Osteocyte (in vitro differentiated cells): ENCODE measurements around the gene TP73. TPM values are rescaled to one million over a fixed set of nuclear protein-coding genes. Genes with fewer than 3 reads are reported as not detected.

Source experiments
- DNase-seq: peaks from one replicate; pipeline ENCODE4 v3.0.0; 2021; ENCODE audit warnings: mixed read lengths; ENCODE audit not compliant: unreplicated experiment; ENCODE audit errors: extremely low spot score
- H3K27ac Mint-ChIP-seq: one replicate; pipeline ENCODE4 v1.8.0; 2021; ENCODE audit warnings: mild to moderate bottlenecking, mixed read lengths; ENCODE audit not compliant: unreplicated experiment
- H3K27me3 Mint-ChIP-seq: one replicate; pipeline ENCODE4 v1.8.0; 2021; ENCODE audit warnings: mixed read lengths; ENCODE audit not compliant: unreplicated experiment
- H3K36me3 Mint-ChIP-seq: one replicate; pipeline ENCODE4 v1.8.0; 2021; ENCODE audit warnings: mixed read lengths; ENCODE audit not compliant: unreplicated experiment
- H3K4me1 Mint-ChIP-seq: one replicate; pipeline ENCODE4 v1.8.0; 2021; ENCODE audit warnings: mixed read lengths; ENCODE audit not compliant: unreplicated experiment
- H3K4me3 Mint-ChIP-seq: one replicate; pipeline ENCODE4 v1.8.0; 2021; ENCODE audit warnings: mild to moderate bottlenecking, moderate library complexity, mixed read lengths; ENCODE audit not compliant: unreplicated experiment
- H3K9me3 Mint-ChIP-seq: one replicate; pipeline ENCODE4 v1.8.0; 2021; ENCODE audit warnings: mixed read lengths; ENCODE audit not compliant: unreplicated experiment
- total RNA-seq: library from RNA; stranded (reverse); gene quantifications from 2 replicates; pipeline ENCODE4 v1.2.1, GENCODE V29; 2021
- TF ChIP-seq, protein P1 (sequence below): fragments of 200-600 bp; sonication (generic); IDR thresholded peaks from 2 replicates; pipeline ENCODE4 v1.5.0; 2021; ENCODE audit warnings: antibody characterized with exemption, mild to moderate bottlenecking, moderate library complexity

Gene TP73
- total RNA-seq, 1 donor from 2014 or later, result 0.24 TPM

DNA sequence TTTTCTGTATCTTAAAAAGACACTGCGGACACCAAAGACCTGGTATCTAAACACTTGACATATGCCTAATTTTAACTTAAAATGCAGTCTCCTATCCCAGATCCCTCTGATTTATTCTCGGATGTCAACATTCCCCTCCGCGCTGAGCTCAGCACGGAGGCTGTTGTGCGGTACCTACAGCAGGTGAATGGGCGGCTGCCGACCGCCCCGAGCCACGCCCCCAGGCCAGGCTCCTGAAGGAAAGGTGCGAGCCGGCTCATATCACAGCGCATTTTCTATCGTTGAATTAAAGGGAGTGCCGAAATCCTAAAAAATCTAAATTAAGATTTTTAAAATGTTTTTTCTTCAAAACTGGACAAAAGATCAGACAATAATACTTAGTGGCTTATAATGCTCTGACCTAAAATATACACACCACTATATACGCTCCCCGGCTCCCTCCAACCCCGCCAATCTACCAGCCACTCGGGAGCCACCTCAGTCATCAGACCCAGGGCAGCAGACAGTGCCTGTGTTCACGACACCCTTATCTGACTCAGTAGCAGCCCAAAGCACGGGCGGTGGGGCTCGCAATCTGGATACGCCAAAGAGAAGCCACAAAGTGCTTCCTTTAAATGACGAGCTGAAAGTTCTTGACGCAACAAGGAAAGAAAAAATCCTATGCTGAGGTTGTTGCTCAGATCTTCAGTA lies 6.5 kb upstream of the TP73 start:
- no peak overlapping the region for H3K4me3 Mint-ChIP-seq
- DNase-seq, result no peak
- no peak overlapping the region for H3K27ac Mint-ChIP-seq
- peaks cover 13% of the 10 kb centered on the region for H3K36me3 Mint-ChIP-seq
- TF ChIP-seq, protein P1, sequence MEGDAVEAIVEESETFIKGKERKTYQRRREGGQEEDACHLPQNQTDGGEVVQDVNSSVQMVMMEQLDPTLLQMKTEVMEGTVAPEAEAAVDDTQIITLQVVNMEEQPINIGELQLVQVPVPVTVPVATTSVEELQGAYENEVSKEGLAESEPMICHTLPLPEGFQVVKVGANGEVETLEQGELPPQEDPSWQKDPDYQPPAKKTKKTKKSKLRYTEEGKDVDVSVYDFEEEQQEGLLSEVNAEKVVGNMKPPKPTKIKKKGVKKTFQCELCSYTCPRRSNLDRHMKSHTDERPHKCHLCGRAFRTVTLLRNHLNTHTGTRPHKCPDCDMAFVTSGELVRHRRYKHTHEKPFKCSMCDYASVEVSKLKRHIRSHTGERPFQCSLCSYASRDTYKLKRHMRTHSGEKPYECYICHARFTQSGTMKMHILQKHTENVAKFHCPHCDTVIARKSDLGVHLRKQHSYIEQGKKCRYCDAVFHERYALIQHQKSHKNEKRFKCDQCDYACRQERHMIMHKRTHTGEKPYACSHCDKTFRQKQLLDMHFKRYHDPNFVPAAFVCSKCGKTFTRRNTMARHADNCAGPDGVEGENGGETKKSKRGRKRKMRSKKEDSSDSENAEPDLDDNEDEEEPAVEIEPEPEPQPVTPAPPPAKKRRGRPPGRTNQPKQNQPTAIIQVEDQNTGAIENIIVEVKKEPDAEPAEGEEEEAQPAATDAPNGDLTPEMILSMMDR, result no peak
- H3K4me1 Mint-ChIP-seq, result peaks cover 17% of the 10 kb centered on the region
- no peaks in the 10 kb centered on the region for H3K9me3 Mint-ChIP-seq
- H3K27me3 Mint-ChIP-seq, result peaks cover 6% of the 10 kb centered on the region

DNA sequence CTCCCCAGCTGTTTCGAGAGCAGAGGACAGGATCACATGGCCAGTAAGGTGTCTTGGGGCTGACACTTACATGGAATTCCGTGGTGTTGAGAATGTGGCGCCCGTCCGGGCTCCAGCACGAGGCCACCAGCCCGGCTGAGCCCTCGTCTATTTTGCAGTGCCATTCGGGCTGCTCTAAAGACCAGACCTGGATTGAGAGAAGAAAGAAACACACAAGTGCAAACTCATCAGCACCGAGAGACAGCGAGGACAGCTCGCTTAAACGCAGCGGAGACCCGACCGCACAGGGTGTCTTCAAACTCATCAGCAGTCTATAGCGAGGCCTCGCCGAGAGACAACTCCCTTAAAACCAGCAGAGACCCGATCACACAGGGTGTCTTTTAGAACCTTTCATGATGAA lies 5.7 kb upstream of the TP73 start:
- Mint-ChIP-seq H3K4me1 (peaks cover 21% of the 10 kb centered on the region), H3K27ac (no peak overlapping the region), H3K4me3 (no peak overlapping the region), H3K36me3 (peaks cover 13% of the 10 kb centered on the region), H3K9me3 (no peaks in the 10 kb centered on the region), H3K27me3 (peaks cover 12% of the 10 kb centered on the region)
- TF ChIP-seq, protein P1, result no peak
- no peak for DNase-seq

DNA sequence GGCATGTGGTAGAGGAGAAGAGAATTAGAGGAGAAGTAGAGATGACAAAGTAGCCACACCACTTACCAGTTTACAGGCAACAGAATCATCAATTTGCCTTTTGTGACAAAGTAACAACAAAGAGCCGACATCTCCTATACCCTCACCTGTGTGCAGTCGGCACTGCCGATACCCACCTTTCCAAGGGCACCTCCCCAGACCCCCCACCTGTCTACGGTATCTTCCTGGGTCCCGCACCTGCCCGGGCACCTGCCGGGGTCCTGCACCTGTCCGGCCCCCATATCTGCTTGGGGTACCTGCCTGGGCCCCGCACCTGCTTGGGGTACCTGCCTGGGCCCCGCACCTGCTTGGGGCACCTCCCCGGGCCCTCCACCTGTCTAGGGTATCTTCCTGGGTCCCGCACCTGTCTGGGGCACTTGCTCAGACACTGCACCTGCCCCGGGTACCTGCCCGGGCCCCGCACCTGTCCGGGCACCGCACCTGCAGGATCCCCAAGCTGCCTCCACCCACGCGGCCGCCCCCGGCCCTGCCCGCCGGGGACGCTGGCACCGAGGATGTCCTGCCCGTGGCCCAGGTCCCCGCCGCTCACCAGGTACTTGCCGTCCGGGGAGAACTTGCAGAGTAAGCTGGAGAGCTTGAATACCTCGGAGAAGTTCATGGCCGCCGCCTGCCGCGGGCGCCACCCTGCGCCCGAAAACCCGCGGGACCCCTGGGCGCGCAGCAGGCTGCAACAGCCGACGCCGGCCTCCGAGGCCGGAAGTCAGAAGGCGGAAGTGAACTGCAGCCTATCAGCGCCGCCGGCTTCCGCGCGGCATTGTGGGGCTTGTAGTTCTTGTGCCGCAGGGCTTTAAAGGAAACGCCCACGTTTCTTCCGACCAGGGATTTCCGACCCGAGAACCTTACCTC lies 2.7 kb upstream of the TP73 start, which contains the start of gene WRAP73:
WRAP73 (minus strand) TSS at position 762 of the 906 bp plus-strand sequence; CDS start at position 658, 104 bp downstream.
- peaks cover 9% of the 10 kb centered on the region for H3K36me3 Mint-ChIP-seq
- peaks cover 21% of the 10 kb centered on the region for H3K4me1 Mint-ChIP-seq
- H3K9me3 Mint-ChIP-seq, result no peaks in the 10 kb centered on the region
- TF ChIP-seq, protein P1, result peak; percentile 13
- peaks cover 29% of the 10 kb centered on the region for H3K27me3 Mint-ChIP-seq
- no peak within 1 kb of the TSS for H3K27ac Mint-ChIP-seq
- peak within 1 kb of the TSS; percentile 71 for H3K4me3 Mint-ChIP-seq
- DNase-seq, result peak; percentile 93

DNA sequence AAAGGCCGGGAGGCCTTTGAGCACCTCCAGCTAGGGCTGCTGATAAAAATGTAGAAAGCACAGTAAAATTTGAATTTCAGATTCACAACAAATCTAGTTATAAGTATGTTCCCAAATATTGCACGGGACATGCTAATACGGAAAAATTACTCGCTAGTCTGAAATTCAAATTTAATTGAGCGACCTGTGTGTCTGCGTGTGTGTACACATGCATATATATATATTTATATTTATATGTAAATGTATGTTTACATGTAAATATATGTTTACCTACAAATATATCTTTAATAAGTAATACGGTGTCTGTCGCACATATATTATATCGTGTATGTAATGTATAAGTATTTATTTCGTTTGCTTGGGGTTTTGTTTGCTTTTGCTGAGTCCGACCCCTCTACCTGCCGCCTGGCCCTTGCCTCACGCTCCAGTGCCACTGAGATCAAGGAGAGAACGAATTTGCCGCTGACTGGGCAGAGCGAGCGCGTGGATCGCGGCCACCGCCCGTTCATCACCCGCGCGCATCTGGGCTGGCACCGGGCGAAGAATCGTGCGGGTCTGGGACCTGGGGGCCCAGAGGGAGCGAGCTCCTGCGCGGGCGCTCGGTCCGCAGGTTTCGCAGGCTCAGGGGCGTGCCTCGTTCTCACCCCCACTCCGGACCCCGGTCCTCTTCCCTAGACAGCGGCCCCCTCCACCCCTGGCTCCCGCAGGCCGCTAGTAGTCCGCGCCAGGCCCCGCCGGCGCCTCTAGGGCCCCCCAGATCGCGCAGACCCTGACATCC lies 1.9 kb upstream of the TP73 start:
- Mint-ChIP-seq H3K9me3 (no peaks in the 10 kb centered on the region), H3K4me3 (peak overlapping the region; percentile 71), H3K27me3 (peaks cover 37% of the 10 kb centered on the region), H3K27ac (no peak overlapping the region), H3K36me3 (peaks cover 9% of the 10 kb centered on the region), H3K4me1 (peaks cover 21% of the 10 kb centered on the region)
- TF ChIP-seq, protein P1, result no peak
- no peak for DNase-seq
